Caco-2 (cell line): ENCODE data around the gene NOS3. TPM values are rescaled to one million over a fixed set of nuclear protein-coding genes. Genes with fewer than 3 reads are reported as not detected.

Experiments used
- BruUV-seq: library from RNA; stranded (reverse); fragments of 400-500 nt; replicated peaks from 2 replicates; lab custom pipeline; 2021; lab: Mats Ljungman, UMichigan
- CTCF ChIA-PET: fragments of 300-600 bp; sonication (Branson Sonifier 250); formaldehyde crosslinking; loops from one replicate; lab custom pipeline; 2022; ENCODE audit warnings: antibody characterized with exemption; lab: Charles Lee
- POLR2A ChIA-PET: fragments of 300-600 bp; sonication (Branson Sonifier 250); formaldehyde crosslinking; loops from one replicate; lab custom pipeline; 2022; ENCODE audit warnings: antibody characterized with exemption; lab: Charles Lee
- DNase-seq, 2 experiments: peaks; one replicate each; pipeline versions ENCODE4 v3.0.0 to v3.0.0-alpha.2; 2020 to 2022
- H3K27me3 ChIP-seq: replicated peaks from 2 replicates; pipeline ENCODE4 v1.6.0; 2011; ENCODE audit warnings: low read length; ENCODE audit not compliant: control insufficient read depth, insufficient read depth
- H3K36me3 ChIP-seq: 2 replicates; pipeline ENCODE4 v1.5.1; 2011; ENCODE audit warnings: low read length; ENCODE audit not compliant: control insufficient read depth, insufficient read depth
- H3K4me1 ChIP-seq: fragments of 250-450 bp; sonication (Bioruptor Pico); 2 replicates; pipeline ENCODE4 v1.5.1; 2020; ENCODE audit warnings: mild to moderate bottlenecking
- H3K4me3 ChIP-seq: 2 replicates; pipeline ENCODE4 v1.5.1; 2011; ENCODE audit warnings: low read depth, mild to moderate bottlenecking, control low read depth, low read length
- H3K9me3 ChIP-seq: fragments of 250-450 bp; sonication (Bioruptor Pico); 2 replicates; pipeline ENCODE4 v1.5.1; 2020; ENCODE audit warnings: mild to moderate bottlenecking, moderate library complexity
- H3K27ac Mint-ChIP-seq: one replicate; pipeline ENCODE4 v1.8.0; 2022; ENCODE audit warnings: mixed read lengths; ENCODE audit not compliant: unreplicated experiment
- H3K27me3 Mint-ChIP-seq: one replicate; pipeline ENCODE4 v1.8.0; 2022; ENCODE audit warnings: mixed read lengths; ENCODE audit not compliant: insufficient read depth, unreplicated experiment
- H3K36me3 Mint-ChIP-seq: one replicate; pipeline ENCODE4 v1.8.0; 2022; ENCODE audit warnings: mild to moderate bottlenecking, mixed read lengths; ENCODE audit not compliant: insufficient read depth, unreplicated experiment
- H3K4me1 Mint-ChIP-seq: one replicate; pipeline ENCODE4 v1.8.0; 2022; ENCODE audit warnings: low read depth, mixed read lengths; ENCODE audit not compliant: unreplicated experiment
- H3K4me3 Mint-ChIP-seq: one replicate; pipeline ENCODE4 v1.8.0; 2022; ENCODE audit warnings: mild to moderate bottlenecking, moderate library complexity, mixed read lengths; ENCODE audit not compliant: unreplicated experiment
- H3K9me3 Mint-ChIP-seq: one replicate; pipeline ENCODE4 v1.8.0; 2022; ENCODE audit warnings: mixed read lengths; ENCODE audit not compliant: unreplicated experiment
- intact Hi-C: fragments of 100-400 bp; cut with micrococcal nuclease; formaldehyde crosslinking; loops from one replicate; pipeline ENCODE4 v1.10.0; 2022; ENCODE audit not compliant: unreplicated experiment
- total RNA-seq: library from RNA; stranded (reverse); gene quantifications from 2 replicates; pipeline ENCODE4 v1.2.3, GENCODE V29; 2022
- TF ChIP-seq, protein P1 (sequence below), 2 experiments: fragments of 200-600 bp in 1 of 2; IDR thresholded peaks; 1 replicate in 1 of 2; 2 replicates in 1 of 2; pipeline versions ENCODE4 v1.5.1 to v1.8.0; 2011 to 2022; ENCODE audit warnings: antibody characterized with exemption in 1 of 2, control low read depth in 1 of 2, inconsistent platforms in 1 of 2, low read depth in 1 of 2, low read length in 1 of 2, mild to moderate bottlenecking in 1 of 2, moderate library complexity in 1 of 2; ENCODE audit not compliant: insufficient read depth in 1 of 2, severe bottlenecking in 1 of 2, unreplicated experiment in 1 of 2

NOS3 gene
- total RNA-seq, 1 experiment from 2014 or later: 1.1 TPM

GRCh38 chr7:151053751-151054150, 62.9 kb downstream of the NOS3 start:
- Mint-ChIP-seq H3K4me3 (no peak overlapping the region), H3K9me3 (no peaks in the 10 kb centered on the region), H3K27ac (no peak overlapping the region), H3K27me3 (peaks cover 4% of the 10 kb centered on the region), H3K4me1 (peaks cover 11% of the 10 kb centered on the region), H3K36me3 (no peaks in the 10 kb centered on the region)
- Histone ChIP-seq H3K4me3 (no peak overlapping the region), H3K9me3 (no peaks in the 10 kb centered on the region), H3K36me3 (no peaks in the 10 kb centered on the region; the same call in 1 of the 2 replicates), H3K27me3 (no peaks in the 10 kb centered on the region), H3K4me1 (0 out of 2 replicates have a peak, but pooled peaks cover 8% of the 10 kb centered on the region)
- no TSS peak for BruUV-seq
- no peak for DNase-seq
- ChIA-PET CTCF (no interaction called here), POLR2A (no interaction called here)
- intact Hi-C loops: no loop called here
- TF ChIP-seq, protein P1, sequence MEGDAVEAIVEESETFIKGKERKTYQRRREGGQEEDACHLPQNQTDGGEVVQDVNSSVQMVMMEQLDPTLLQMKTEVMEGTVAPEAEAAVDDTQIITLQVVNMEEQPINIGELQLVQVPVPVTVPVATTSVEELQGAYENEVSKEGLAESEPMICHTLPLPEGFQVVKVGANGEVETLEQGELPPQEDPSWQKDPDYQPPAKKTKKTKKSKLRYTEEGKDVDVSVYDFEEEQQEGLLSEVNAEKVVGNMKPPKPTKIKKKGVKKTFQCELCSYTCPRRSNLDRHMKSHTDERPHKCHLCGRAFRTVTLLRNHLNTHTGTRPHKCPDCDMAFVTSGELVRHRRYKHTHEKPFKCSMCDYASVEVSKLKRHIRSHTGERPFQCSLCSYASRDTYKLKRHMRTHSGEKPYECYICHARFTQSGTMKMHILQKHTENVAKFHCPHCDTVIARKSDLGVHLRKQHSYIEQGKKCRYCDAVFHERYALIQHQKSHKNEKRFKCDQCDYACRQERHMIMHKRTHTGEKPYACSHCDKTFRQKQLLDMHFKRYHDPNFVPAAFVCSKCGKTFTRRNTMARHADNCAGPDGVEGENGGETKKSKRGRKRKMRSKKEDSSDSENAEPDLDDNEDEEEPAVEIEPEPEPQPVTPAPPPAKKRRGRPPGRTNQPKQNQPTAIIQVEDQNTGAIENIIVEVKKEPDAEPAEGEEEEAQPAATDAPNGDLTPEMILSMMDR (IDR thresholded peaks at IDR 0.05; ENCODE audit: insufficient read depth in 1 of 2, low read depth in 1 of 2, low read length in 1 of 2, severe bottlenecking in 1 of 2, unreplicated experiment in 1 of 2): no peak

GRCh38 chr7:151056283-151056665, 65.5 kb downstream of the NOS3 start:
- Histone ChIP-seq H3K36me3 (no peaks in the 10 kb centered on the region; the same call in 1 of the 2 replicates), H3K9me3 (no peaks in the 10 kb centered on the region), H3K4me1 (peaks cover 15% of the 10 kb centered on the region; the same call in 1 of the 2 replicates), H3K27me3 (no peaks in the 10 kb centered on the region), H3K4me3 (no peak overlapping the region)
- H3K4me3 Mint-ChIP-seq: peak overlapping the region; percentile 95
- H3K9me3 Mint-ChIP-seq: no peaks in the 10 kb centered on the region
- TF ChIP-seq, protein P1 (IDR thresholded peaks at IDR 0.05; ENCODE audit: insufficient read depth in 1 of 2, low read depth in 1 of 2, low read length in 1 of 2, severe bottlenecking in 1 of 2, unreplicated experiment in 1 of 2): no peak
- BruUV-seq: no TSS peak
- ChIA-PET POLR2A (no interaction called here), CTCF (no interaction called here)
- no peaks in the 10 kb centered on the region for H3K27me3 Mint-ChIP-seq
- peaks cover 10% of the 10 kb centered on the region for H3K36me3 Mint-ChIP-seq
- intact Hi-C loops: no loop called here
- H3K4me1 Mint-ChIP-seq: peaks cover 17% of the 10 kb centered on the region
- DNase-seq: no peak
- no peak overlapping the region for H3K27ac Mint-ChIP-seq

DNA sequence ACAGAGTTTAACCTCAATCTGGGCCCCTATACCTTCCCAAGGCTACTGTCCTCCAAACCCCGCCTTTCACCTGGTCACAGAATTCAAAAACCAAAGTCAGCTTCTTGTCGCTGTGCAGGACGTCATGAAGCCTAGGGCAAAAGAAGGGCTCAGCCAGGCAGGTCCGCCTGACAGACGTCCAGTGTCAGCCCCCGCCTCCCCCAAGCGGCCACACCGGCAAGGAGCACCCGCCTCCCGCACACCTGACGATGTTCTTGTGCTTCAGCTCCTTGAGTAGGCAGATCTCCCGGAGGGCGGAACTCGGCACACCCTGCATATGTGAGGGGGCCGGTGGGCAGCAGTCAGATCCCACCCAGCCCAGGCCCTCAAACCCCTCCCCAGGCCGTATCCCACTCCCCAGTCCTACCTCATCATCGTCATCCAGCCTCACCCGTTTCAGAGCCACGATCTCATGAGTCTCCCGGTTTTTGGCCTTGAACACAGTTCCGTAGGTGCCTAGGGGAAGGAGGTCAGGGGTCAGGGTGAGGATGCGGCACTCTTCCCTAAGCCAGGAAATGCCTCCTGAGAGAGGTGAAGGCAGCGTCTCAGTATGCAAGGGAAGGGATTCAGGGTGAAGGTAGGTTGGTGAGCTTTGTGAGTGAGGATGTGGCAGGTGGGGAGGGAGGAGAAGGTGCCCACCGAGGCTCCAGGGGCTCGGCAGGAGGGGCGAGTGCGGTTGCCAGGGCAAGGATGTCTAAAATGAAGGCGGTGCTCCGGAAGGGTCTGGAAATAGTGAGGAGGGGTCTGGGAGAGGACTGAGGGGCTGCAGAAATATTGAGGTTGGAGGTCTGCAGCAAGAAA, 66.1 kb downstream of the NOS3 start:
- intact Hi-C loops: no loop called here
- H3K36me3 ChIP-seq: no peaks in the 10 kb centered on the region; the same call in 1 of the 2 replicates
- H3K4me1 ChIP-seq: peaks cover 20% of the 10 kb centered on the region
- ChIA-PET POLR2A (no interaction called here), CTCF (interaction anchor here (1.5 kb wide), 1 partner anchor 29 kb away, joined by 6 read pairs; the partner anchor contains the start of gene ABCB8)
- Mint-ChIP-seq H3K27me3 (no peaks in the 10 kb centered on the region), H3K9me3 (no peaks in the 10 kb centered on the region), H3K4me3 (peak overlapping the region; percentile 95), H3K36me3 (peaks cover 16% of the 10 kb centered on the region), H3K27ac (peak overlapping the region; percentile 94), H3K4me1 (peaks cover 24% of the 10 kb centered on the region)
- DNase-seq: no peak
- no peaks in the 10 kb centered on the region for H3K9me3 ChIP-seq
- no peaks in the 10 kb centered on the region for H3K27me3 ChIP-seq
- peak overlapping the region; percentile 63 for H3K4me3 ChIP-seq
- TF ChIP-seq, protein P1 (IDR thresholded peaks at IDR 0.05; ENCODE audit: insufficient read depth in 1 of 2, low read depth in 1 of 2, low read length in 1 of 2, severe bottlenecking in 1 of 2, unreplicated experiment in 1 of 2): no peak
- no TSS peak for BruUV-seq
